Suppressor macrophage (primary cell): ENCODE results near the gene EFCAB12.
"Not testable (repeated sequence)": the region's sequence is repeated elsewhere in the genome, so short reads cannot be mapped to it uniquely, and the experiment has no call there.

Source experiments
- DNase-seq, 4 experiments: peaks; one replicate each; pipeline ENCODE4 v3.0.0-alpha.2; 2020 to 2022

EFCAB12 gene

GRCh38 chr3:129391583-129391982 is 36.9 kb downstream of the EFCAB12 start:
- not testable (repeated sequence) for DNase-seq

- DNase-seq, result no peak
Measured at GRCh38 chr3:129389572-129389937, 38.9 kb downstream of the EFCAB12 start.

DNA sequence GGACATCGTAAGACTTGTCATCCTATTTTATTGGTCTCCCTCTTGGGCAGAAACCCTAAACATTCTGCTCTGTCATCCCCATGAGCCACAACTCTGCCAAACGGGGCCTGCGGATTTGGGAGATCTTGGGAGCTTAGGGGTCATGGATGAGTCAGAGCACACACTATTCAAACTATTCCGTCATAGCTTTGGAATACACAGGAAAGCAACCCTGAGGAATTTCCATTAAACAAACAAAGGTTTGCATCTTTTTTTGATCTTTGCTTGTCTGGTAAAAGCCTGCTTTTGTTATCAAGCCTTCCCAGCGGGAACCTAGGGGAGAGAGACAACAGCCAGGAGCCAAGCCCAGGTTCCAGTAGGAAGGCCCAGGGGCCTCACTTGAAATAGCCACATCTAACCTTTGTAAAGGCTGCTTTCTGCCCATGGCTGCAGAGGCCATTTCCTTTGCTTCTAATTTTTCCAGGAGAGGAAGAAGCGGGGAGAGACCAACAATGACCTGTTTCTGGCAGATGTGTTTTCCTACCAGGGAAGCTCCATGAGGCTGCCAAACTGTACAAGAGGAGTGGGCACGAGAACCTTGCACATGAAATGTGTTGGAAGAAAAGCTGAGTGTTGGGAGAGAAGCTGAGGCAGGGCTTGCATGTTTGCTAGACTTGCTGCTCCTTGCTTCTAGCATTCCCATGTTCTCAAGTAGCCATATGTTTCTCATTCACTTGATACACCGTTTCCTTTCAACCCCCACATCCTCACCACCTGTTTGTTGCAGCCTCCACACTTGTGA is 39.5 kb downstream of the EFCAB12 start:
- not testable (repeated sequence) for DNase-seq

GRCh38 chr3:129387487-129387886 is 40.9 kb downstream of the EFCAB12 start:
- no peak for DNase-seq

DNA sequence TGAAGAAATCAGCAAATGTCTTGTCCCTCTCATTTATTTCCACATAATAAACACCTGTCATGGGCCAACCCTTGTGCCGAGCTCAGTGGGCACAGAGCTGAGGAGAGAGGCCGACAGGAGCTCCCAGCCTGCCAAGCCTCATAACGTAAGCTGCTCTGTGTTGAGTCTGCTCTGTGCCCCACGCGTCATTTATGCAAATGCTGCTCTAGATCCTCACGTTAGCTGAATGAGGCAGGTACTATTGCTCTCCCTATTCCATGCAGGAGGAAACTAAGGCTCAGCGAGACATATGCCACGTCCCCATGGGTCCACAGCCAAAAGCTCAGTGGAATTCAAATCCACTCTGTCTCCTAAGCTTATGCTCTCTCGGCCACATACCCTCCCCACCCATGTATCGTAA is 41.5 kb downstream of the EFCAB12 start:
- DNase-seq, result no peak

DNA sequence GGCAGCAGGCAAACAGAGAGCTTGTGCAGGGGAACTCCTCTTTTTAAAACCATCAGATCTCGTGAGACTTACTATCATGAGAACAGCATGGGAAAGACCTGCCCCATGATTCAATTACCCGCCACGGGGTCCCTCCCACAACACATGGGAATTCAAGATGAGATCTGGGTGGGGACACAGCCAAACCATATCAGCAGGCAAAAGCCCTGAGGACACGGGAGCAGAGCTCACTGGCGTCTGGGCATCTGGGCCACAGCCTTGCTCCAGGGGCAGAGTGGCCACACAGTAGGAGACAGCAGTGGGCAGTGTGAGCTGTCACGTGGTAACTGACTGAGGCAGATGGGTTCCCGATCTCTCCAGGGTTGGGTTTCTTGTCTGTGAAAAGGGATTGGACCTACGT is 42.9 kb downstream of the EFCAB12 start:
- not testable (repeated sequence) for DNase-seq

DNA sequence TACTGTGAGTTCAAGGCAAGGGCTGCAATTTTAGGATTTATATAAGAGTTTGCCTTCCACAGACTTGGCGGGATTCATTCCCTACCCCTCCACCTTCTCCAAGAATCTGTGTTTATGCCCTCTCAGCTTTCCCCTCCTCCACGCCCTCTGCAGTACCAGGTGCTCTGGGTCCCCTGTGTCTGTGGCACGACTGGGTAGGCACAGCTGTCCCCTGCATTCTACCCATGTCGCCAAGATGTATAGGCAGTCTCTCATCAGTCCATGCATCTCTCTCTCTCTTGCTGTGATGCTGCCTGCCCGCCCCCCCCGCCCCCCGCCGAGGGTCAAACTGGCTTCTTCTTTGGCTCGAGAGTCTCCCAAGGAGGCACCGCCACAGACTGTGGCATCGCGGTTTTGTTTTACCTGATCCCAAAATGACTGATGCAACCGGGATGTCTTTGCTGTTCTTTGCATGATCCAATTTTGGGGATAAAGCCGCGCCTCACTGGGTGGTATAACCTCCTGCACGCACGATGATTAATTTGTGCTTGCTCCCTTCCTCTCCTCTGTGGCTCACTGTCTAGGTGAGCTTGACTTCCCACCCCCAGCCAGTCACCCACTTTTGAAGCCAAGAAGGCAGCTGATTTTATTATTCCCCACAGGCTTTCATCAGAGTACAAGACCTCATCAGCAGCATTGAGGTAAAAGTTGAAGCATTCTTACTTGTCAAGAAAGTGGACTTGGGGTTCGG is 43.7 kb downstream of the EFCAB12 start:
- no peak for DNase-seq

DNA sequence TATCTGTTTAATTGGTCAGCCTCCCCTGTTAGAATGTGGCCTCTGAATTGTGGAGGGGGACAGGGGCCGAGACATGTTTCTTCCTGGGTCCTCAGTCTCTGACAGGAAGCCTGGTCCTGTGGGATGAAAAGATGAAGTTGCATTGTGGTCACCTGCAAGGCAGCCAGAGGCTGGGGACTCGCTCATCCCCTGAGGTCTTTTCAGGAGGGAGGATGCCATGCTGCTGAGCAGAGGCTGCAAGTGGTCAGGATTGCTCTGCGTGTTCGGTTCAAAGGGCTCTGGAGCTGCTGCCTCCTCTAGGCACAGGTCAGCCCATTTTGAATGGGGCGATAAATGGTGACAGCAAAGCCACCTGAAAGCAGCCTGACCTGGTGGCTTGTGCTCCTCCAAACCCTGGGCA is 44.3 kb downstream of the EFCAB12 start:
- not testable (repeated sequence) for DNase-seq

DNA sequence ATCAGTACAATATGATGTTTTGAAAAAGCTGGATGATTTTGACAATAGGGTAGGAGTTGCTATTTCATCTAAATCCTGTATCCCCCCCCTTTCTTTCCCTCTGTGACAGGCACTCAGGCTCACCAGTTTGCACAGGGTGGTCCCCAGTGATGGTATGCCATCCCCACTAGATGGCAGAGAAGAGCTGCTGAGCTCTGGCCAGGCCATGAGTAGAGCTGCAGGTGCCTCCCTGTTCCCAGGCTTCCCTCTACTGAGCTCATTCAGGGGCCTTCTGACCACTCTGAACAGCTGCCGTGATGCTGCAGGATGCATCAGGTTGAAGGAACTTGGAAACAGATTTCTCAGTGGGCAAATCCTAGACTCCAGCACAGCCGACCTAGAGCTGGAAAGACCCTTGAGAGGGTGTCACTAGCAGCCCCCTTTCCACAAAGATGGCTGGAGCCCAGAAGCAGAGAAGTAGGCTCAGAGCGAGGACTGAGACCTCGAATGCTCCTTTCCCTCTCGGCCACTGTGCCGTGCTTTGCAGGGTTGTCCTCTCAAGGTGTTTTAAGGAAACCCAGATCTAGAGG is 45.1 kb downstream of the EFCAB12 start:
- peak; percentile 52 to 74 (median 68) for DNase-seq

DNA sequence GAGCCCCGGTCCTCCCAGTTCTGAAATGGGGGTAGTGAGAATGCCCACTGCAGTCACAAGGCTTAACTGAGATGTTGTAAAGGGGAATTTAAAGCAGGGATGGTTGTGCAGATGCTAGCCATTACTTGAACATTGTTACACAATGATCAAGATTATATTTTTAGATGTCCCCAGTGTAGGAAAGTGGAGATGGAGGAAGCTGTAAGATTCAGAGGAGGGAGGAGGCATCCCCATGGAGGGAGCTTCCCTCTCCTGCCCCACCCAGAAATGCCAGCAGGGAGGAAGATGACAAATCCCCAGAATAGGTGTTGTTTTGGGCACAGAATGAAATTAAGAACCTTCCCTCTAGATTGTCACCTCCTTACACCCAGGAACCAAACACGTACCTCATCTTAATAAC is 46.1 kb downstream of the EFCAB12 start:
- peak in 3 of 4 experiments; percentile 27 to 47 (median 30) for DNase-seq

DNA sequence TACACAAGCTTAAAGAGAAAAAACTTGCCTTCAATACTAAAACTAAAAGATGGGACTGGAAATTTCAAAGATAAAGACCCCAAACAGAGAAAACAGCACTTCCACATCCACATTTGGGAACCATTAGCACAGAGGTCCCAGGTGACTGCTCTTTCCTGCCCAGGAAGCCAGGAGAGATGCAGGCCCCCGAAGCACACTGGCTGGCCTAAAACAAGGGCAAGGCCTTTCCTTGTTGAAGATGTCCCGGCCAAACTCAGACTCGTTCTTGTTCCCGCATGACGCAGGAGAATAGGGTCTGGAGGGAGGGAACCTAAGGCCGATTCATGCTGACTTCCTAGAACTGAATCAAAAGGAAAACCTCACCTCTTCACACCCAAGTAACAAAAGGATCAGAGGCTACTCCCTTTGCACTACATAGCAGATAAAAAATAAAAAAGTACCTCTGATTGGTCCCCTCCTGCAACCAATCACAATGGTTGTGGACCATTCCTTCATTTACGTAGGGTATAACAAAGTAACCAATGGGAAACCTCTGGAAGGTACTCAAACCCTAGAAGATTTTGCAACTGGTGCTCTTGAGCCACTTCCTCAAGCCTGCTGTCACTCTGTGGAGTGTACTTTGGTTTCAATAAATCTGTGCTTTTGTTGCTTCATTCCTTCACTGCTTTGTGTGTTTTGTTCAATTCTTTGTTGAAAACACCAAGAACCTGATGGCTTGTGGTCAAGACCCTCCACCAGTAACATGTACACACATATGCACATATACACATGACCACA is 48.7 kb downstream of the EFCAB12 start:
- DNase-seq, result no peak

DNA sequence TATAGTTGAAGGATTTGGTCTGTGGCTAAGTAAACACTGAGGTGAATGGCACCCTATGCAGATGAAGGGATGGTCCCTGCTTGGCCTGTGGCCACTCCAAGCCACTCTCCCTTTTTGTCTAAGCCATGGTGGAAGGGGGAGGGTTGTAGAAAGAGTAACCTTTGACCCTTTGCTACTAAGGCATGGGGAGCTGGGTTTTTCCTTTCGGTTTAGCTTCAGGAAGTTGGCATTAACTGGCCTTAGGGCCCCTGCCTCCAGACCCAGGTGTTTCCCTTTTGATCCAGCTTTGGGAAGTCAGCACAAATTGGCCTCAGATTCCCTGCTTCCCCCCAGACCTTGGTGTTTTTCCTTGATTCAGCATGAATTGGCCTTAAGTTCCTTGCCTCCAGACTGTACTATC is 49.5 kb downstream of the EFCAB12 start:
- no peak for DNase-seq

DNA sequence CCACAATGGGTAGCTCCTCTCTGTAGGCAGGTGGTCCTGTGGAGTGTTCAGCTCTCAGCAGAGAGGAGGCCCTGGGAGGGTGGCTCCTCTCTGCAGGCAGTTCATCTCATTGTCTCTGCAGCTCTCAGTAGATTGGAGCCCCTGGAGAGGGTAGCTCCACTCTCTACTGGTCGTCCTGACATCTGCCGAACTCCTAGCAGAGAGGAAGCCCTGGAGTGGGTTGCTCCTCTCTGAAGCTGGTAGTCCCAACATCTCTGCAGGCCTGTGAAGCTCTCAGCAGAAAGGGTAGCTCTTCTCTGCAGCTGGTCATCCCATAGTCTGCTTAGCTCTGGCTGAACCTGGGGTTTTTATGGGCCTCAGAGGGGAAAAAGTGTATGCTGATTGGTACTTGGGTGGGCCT is 50.8 kb downstream of the EFCAB12 start:
- no peak for DNase-seq

DNA sequence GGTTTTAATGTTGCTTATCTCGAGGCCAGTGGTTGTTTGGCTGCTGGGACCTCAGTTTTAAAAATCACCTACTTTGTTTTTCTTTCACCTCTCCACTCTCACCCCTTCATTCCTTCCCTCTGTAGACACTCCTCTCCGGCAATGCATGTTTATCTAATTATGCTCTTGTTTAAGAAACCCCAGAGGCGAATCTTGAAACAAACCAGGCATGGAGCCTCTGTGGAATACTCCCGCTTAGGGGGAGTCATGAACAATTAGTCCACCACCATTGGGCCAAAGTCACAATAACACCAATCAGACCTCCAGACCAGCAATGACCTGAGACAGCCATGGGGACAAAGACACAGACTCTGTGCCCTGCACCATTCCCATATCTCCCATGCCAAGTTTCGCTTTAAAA is 53.3 kb downstream of the EFCAB12 start:
- no peak for DNase-seq

GRCh38 chr3:129371041-129371826 is 57.2 kb downstream of the EFCAB12 start:
- peak in 3 of 4 experiments; percentile 15 to 23 (median 16) for DNase-seq

GRCh38 chr3:129370248-129370964 is 58.0 kb downstream of the EFCAB12 start:
- DNase-seq, result no peak

- DNase-seq, result no peak
Measured at GRCh38 chr3:129369711-129370110, 58.7 kb downstream of the EFCAB12 start.

- no peak for DNase-seq
Measured at GRCh38 chr3:129367821-129368220, 60.6 kb downstream of the EFCAB12 start.

DNA sequence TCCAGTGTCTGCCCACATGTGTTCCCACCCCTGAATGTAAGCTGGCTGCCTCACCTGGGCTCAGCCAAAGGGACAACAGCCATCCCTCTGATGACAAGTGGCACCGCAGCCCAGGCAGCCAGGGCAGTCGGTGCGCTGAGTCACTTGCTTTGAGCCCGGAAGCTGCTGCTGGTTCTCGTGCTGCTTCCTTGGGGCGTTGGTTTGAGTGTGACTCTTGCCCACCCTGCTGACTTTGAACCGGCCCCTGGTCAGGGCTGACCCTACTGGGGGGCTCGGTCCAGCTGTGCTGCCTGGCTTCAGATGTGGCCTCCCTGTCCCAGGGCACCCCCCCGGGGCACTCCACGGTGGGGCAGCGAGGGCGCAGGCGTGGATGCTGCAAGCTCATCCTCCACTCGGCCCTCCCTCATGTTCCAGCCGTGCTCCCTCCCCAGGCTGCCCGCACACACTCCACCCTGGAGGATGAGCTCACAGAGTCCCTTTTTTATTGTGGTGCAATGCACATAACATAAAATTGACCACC is 62.1 kb downstream of the EFCAB12 start:
- no peak for DNase-seq

DNA sequence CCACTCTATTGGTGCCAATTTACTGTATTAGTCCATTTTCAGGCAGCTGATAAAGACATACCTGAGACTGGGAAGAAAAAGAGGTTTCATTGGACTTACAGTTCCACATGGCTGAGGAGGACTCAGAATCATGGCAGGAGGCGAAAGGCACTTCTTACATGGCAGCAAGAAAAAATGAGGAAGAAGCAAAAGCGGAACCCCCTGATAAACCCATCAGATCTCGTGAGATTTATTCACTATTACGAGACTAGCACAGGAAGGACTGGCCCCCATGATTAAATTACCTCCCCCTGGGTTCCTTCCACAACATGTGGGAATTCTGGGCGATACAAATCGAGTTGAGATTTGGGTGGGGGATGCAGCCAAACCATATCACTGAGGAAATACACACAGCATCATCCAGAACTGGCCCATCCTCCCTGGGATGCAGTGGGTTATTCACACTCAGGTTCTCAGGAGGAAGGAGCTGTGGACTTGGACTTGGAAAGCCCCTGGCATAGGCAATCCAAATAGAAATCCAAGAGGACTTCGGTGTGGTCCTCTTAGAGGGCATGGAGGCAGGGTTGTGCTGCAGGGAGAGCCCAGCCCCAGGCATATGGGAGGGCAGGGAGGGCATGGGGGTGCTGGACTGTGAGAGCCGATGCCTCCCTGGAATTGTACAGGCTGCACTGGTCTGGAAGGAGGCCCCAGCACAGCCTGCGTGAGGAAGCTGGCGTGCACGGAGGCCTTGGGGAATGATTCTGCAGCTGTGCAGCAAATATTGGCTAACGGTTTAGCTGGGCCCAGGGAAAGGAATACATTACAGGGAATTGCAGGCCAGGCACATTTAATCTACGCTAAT is 62.9 kb downstream of the EFCAB12 start:
- DNase-seq, result peak; percentile 62 to 80 (median 70)
